ENCODE data around the gene VAC14. TPM values are rescaled to one million over a fixed set of nuclear protein-coding genes. Genes with fewer than 3 reads are reported as not detected.

VAC14 gene
- total and polyA plus RNA-seq, 2 of the 8 experiments (the other 6 are each of a cell fraction or from before 2014, with no cell fraction given) = 56.0 to 108 TPM

- no peak for TF ChIP-seq CHD2 (IDR thresholded peaks at IDR 0.05; ENCODE audit: low read length)
- TF ChIP-seq TEAD4 (IDR thresholded peaks at IDR 0.05; ENCODE audit: low read depth, low read length) = no peak
These were observed 95.9 kb downstream of the VAC14 start (continued) for GRCh38 chr16:70705056-70705455.
